ENCODE measurements around the gene ARHGAP28. TPM values are rescaled to one million over a fixed set of nuclear protein-coding genes. Genes with fewer than 3 reads are reported as not detected.
A peak's percentile ranks its signal among the peaks of the same experiment; 100 is the strongest.

Gene ARHGAP28
- polyA plus RNA-seq, 1 of the 3 experiments (the other 2 are of a cell fraction): 0.99 TPM

- ChIA-PET POLR2A (no interaction called here), CTCF (interaction anchor here (1.2 kb wide), 1 partner anchor 140 kb away, joined by 3 read pairs; no protein-coding TSS in a partner anchor)
- Histone ChIP-seq H3K9ac (no peak overlapping the region), H3K27ac (ENCODE audit: low read depth in 2 of 2, low read length in 1 of 2) (no peak overlapping the region), H3K9me3 (no peaks in the 10 kb centered on the region), H3K79me2 (ENCODE audit: insufficient read depth) (no peaks in the 10 kb centered on the region), H3F3A (replicated peaks; ENCODE audit: insufficient read depth) (no peaks in the 10 kb centered on the region), H2AFZ (ENCODE audit: low read depth) (no peak overlapping the region), H3K4me3 (ENCODE audit: low read depth in 2 of 2, low read length in 1 of 2) (no peak overlapping the region), H3K27me3 (ENCODE audit: insufficient read depth) (no peaks in the 10 kb centered on the region; the same call in 1 of the 2 replicates), H3K9me2 (no peaks in the 10 kb centered on the region), H3K36me3 (replicated peaks in 1 of 2; ENCODE audit: control insufficient read depth in 1 of 2, insufficient read depth in 2 of 2, low read length in 1 of 2) (no peaks in the 10 kb centered on the region), H4K20me1 (ENCODE audit: insufficient read depth) (no peaks in the 10 kb centered on the region), H3K4me1 (ENCODE audit: control insufficient read depth in 1 of 2, insufficient read depth in 2 of 2, low read depth in 1 of 2, low read length in 1 of 2) (peaks cover 0 to 4% of the 10 kb centered on the region in 2 experiments; a peak in 1 of 4 replicates), H3K4me2 (no peak overlapping the region)
- 54% methylated on average over 8 of the region's 25 CpGs for WGBS (ENCODE audit: low lambda C conversion rate)
- no peak for TF ChIP-seq EZH2phosphoT487 (IDR thresholded peaks at IDR 0.05; ENCODE audit: borderline replicate concordance, low read depth)
- TF ChIP-seq, protein P1, sequence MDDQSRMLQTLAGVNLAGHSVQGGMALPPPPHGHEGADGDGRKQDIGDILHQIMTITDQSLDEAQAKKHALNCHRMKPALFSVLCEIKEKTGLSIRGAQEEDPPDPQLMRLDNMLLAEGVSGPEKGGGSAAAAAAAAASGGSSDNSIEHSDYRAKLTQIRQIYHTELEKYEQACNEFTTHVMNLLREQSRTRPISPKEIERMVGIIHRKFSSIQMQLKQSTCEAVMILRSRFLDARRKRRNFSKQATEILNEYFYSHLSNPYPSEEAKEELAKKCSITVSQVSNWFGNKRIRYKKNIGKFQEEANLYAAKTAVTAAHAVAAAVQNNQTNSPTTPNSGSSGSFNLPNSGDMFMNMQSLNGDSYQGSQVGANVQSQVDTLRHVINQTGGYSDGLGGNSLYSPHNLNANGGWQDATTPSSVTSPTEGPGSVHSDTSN (IDR thresholded peaks at IDR 0.05): no peak
- no peak for TF ChIP-seq CHD2 (IDR thresholded peaks at IDR 0.05; ENCODE audit: low read length, partially characterized antibody)
- TF ChIP-seq POLR2AphosphoS5 (IDR thresholded peaks at IDR 0.05; ENCODE audit: low read depth, low read length): no peak
- TF ChIP-seq RFX5 (IDR thresholded peaks at IDR 0.05; ENCODE audit: low read length): no peak
- no peak for TF ChIP-seq MEF2A (IDR thresholded peaks at IDR 0.05; ENCODE audit: borderline replicate concordance, low read depth)
- no peak for TF ChIP-seq GATA2 (CRISPR knock-in tag; IDR thresholded peaks at IDR 0.05)
- TF ChIP-seq IRF3 (IDR thresholded peaks at IDR 0.05; ENCODE audit: low read depth, low read length): no peak
- no peak for TF ChIP-seq RAD21 (IDR thresholded peaks at IDR 0.05; ENCODE audit: low read length)
- TF ChIP-seq GABPA (IDR thresholded peaks at IDR 0.05; ENCODE audit: low read depth): no peak
- DNase-seq: peak; percentile 44
These were observed 46.2 kb upstream of the ARHGAP28 start for GRCh38 chr18:6683112-6683876.

GRCh38 chr18:6687676-6688075, 41.8 kb upstream of the ARHGAP28 start:
- H3K4me2 ChIP-seq: no peak overlapping the region
- no peaks in the 10 kb centered on the region for H3K36me3 ChIP-seq (replicated peaks in 1 of 2; ENCODE audit: control insufficient read depth in 1 of 2, insufficient read depth in 2 of 2, low read length in 1 of 2)
- H3K4me3 ChIP-seq (ENCODE audit: low read depth in 2 of 2, low read length in 1 of 2): no peak overlapping the region
- H3F3A ChIP-seq (replicated peaks; ENCODE audit: insufficient read depth): no peaks in the 10 kb centered on the region
- H3K9me3 ChIP-seq: no peaks in the 10 kb centered on the region
- peaks cover 0 to 3% of the 10 kb centered on the region in 2 experiments; a peak in 1 of 4 replicates for H3K4me1 ChIP-seq (ENCODE audit: control insufficient read depth in 1 of 2, insufficient read depth in 2 of 2, low read depth in 1 of 2, low read length in 1 of 2)
- no peak overlapping the region for H2AFZ ChIP-seq (ENCODE audit: low read depth)
- no peak for TF ChIP-seq FOSL2 (IDR thresholded peaks at IDR 0.05; ENCODE audit: borderline replicate concordance, low read depth)
- TF ChIP-seq, protein P2, sequence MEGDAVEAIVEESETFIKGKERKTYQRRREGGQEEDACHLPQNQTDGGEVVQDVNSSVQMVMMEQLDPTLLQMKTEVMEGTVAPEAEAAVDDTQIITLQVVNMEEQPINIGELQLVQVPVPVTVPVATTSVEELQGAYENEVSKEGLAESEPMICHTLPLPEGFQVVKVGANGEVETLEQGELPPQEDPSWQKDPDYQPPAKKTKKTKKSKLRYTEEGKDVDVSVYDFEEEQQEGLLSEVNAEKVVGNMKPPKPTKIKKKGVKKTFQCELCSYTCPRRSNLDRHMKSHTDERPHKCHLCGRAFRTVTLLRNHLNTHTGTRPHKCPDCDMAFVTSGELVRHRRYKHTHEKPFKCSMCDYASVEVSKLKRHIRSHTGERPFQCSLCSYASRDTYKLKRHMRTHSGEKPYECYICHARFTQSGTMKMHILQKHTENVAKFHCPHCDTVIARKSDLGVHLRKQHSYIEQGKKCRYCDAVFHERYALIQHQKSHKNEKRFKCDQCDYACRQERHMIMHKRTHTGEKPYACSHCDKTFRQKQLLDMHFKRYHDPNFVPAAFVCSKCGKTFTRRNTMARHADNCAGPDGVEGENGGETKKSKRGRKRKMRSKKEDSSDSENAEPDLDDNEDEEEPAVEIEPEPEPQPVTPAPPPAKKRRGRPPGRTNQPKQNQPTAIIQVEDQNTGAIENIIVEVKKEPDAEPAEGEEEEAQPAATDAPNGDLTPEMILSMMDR (IDR thresholded peaks at IDR 0.05): no peak
- no peak for TF ChIP-seq TAF1 (IDR thresholded peaks at IDR 0.05; ENCODE audit: borderline replicate concordance, low read depth, low read length)
- no peak for TF ChIP-seq RFX5 (IDR thresholded peaks at IDR 0.05; ENCODE audit: low read length)
- TF ChIP-seq JUND (IDR thresholded peaks at IDR 0.05): no peak
- TF ChIP-seq FOXJ3 (CRISPR knock-in tag; IDR thresholded peaks at IDR 0.05): no peak
- TF ChIP-seq, protein P3, sequence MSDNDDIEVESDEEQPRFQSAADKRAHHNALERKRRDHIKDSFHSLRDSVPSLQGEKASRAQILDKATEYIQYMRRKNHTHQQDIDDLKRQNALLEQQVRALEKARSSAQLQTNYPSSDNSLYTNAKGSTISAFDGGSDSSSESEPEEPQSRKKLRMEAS (IDR thresholded peaks at IDR 0.05; ENCODE audit: low read depth): no peak
- no peak for TF ChIP-seq GABPA (IDR thresholded peaks at IDR 0.05; ENCODE audit: low read depth)
- TF ChIP-seq, protein P4, sequence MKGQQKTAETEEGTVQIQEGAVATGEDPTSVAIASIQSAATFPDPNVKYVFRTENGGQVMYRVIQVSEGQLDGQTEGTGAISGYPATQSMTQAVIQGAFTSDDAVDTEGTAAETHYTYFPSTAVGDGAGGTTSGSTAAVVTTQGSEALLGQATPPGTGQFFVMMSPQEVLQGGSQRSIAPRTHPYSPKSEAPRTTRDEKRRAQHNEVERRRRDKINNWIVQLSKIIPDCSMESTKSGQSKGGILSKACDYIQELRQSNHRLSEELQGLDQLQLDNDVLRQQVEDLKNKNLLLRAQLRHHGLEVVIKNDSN (IDR thresholded peaks at IDR 0.05; ENCODE audit: borderline replicate concordance, low read depth): no peak
- no peak for TF ChIP-seq IRF3 (IDR thresholded peaks at IDR 0.05; ENCODE audit: low read depth, low read length)
- TF ChIP-seq MEF2A (IDR thresholded peaks at IDR 0.05; ENCODE audit: borderline replicate concordance, low read depth): no peak
- no peak for TF ChIP-seq SMC3 (IDR thresholded peaks at IDR 0.05; ENCODE audit: low read depth, low read length)
- TF ChIP-seq GATA2 (CRISPR knock-in tag; IDR thresholded peaks at IDR 0.05): no peak
- no peak for TF ChIP-seq ELF1 (IDR thresholded peaks at IDR 0.05)
- TF ChIP-seq TCF12 (IDR thresholded peaks at IDR 0.05): no peak
- no peak for TF ChIP-seq NFIC (IDR thresholded peaks at IDR 0.05; ENCODE audit: borderline replicate concordance)
- TF ChIP-seq TEAD4 (IDR thresholded peaks at IDR 0.05; ENCODE audit: borderline replicate concordance, insufficient read depth): no peak
- no peaks in the 10 kb centered on the region for H3K79me2 ChIP-seq (ENCODE audit: insufficient read depth)
- no peaks in the 10 kb centered on the region for H3K9me2 ChIP-seq
- DNase-seq: no peak
- no peaks in the 10 kb centered on the region for H4K20me1 ChIP-seq (ENCODE audit: insufficient read depth)
- POLR2A ChIA-PET: no interaction called here
- H3K9ac ChIP-seq: no peak overlapping the region
- CTCF ChIA-PET: no interaction called here
- no peak overlapping the region for H3K27ac ChIP-seq (ENCODE audit: low read depth in 2 of 2, low read length in 1 of 2)
- H3K27me3 ChIP-seq (ENCODE audit: insufficient read depth): no peaks in the 10 kb centered on the region
